ENCODE data around the gene LIN37.

LIN37 gene

GRCh38 chr19:35716801-35717664 is 31.3 kb upstream of the LIN37 start:
- TF ChIP-seq CTCF (IDR thresholded peaks at IDR 0.05; ENCODE audit: insufficient read depth, missing control alignments), result peak; percentile 50
- peak; percentile 74 for DNase-seq (ENCODE audit: insufficient read length, low spot score)
- no peak for FAIRE-seq

- TF ChIP-seq CTCF (IDR thresholded peaks at IDR 0.05; ENCODE audit: insufficient read depth, missing control alignments), result no peak
- DNase-seq (ENCODE audit: insufficient read length, low spot score) (peak; percentile 99), FAIRE-seq (no peak)
These were observed 30.6 kb upstream of the LIN37 start, which contains the start of gene KMT2B for GRCh38 chr19:35717665-35718344. Gene KMT2B, plus strand, starts transcription at chr19:35718003. Its CDS starts 16 bp downstream, at chr19:35718019.

- no peak for TF ChIP-seq CTCF (IDR thresholded peaks at IDR 0.05; ENCODE audit: insufficient read depth, missing control alignments)
- FAIRE-seq (no peak), DNase-seq (ENCODE audit: insufficient read length, low spot score) (no peak)
These were observed 29.9 kb upstream of the LIN37 start for GRCh38 chr19:35718345-35719041.

GRCh38 chr19:35719402-35720162 is 28.8 kb upstream of the LIN37 start:
- no peak for TF ChIP-seq CTCF (IDR thresholded peaks at IDR 0.05; ENCODE audit: insufficient read depth, missing control alignments)
- DNase-seq (ENCODE audit: insufficient read length, low spot score) (no peak), FAIRE-seq (no peak)

- no peak for DNase-seq (ENCODE audit: insufficient read length, low spot score)
- no peak for FAIRE-seq
- TF ChIP-seq CTCF (IDR thresholded peaks at IDR 0.05; ENCODE audit: insufficient read depth, missing control alignments), result no peak
These were observed 28.2 kb upstream of the LIN37 start for GRCh38 chr19:35720163-35720524.

GRCh38 chr19:35720648-35721047 is 27.7 kb upstream of the LIN37 start:
- TF ChIP-seq CTCF (IDR thresholded peaks at IDR 0.05; ENCODE audit: insufficient read depth, missing control alignments), result no peak
- no peak for DNase-seq (ENCODE audit: insufficient read length, low spot score)

More at GRCh38 chr19:35720648-35721047, 27.7 kb upstream of the LIN37 start:
- FAIRE-seq, result no peak

Measured in D721Med (cell line).